K562 (cell line): ENCODE measurements around the gene ITPR3.

Source experiments
- CBFB ChIP-seq: sonication (generic); formaldehyde crosslinking; IDR thresholded peaks from 2 replicates; pipeline ENCODE4 v1.4.0; 2020; ENCODE audit warnings: mild to moderate bottlenecking, missing genetic modification reagents
- EGR1 ChIP-seq: fragments of 450-650 bp; conservative IDR thresholded peaks from 2 replicates; pipeline ENCODE4 v1.6.1; 2017; ENCODE audit warnings: mild to moderate bottlenecking
- ESRRA ChIP-seq: fragments of 450-650 bp; IDR thresholded peaks from 2 replicates; pipeline ENCODE4 v1.6.1; 2014; ENCODE audit warnings: low read depth, mild to moderate bottlenecking, moderate library complexity, borderline replicate concordance
- FOXK2 ChIP-seq, 2 experiments: fragments of 450-650 bp; IDR thresholded peaks in 1 of 2; conservative IDR thresholded peaks in 1 of 2; 2 replicates each; pipeline ENCODE4 v1.6.1; 2016; ENCODE audit warnings: low read depth in 2 of 2, mild to moderate bottlenecking in 1 of 2
- MTA2 ChIP-seq: fragments of 450-650 bp; IDR thresholded peaks from 2 replicates; pipeline ENCODE4 v1.6.1; 2016; ENCODE audit warnings: low read depth
- MYNN ChIP-seq, 2 experiments: sonication (generic); formaldehyde crosslinking in 1 of 2; IDR thresholded peaks; 2 replicates each; pipeline versions ENCODE4 v1.5.0 to v1.6.1; 2016 to 2020; ENCODE audit warnings: antibody characterized with exemption in 1 of 2, missing genetic modification reagents in 1 of 2
- NFE2L1 ChIP-seq: fragments of 450-650 bp; IDR thresholded peaks from 2 replicates; pipeline ENCODE4 v1.6.1; 2016; ENCODE audit warnings: missing genetic modification characterization, low read depth, mild to moderate bottlenecking, missing compliant biosample characterization, moderate library complexity, borderline replicate concordance
- POLR2AphosphoS5 ChIP-seq: IDR thresholded peaks from 2 replicates; pipeline ENCODE4 v1.6.1; 2011; ENCODE audit warnings: mild to moderate bottlenecking, low read depth, low read length, moderate library complexity; ENCODE audit not compliant: control insufficient read depth, insufficient read depth
- RAD21 ChIP-seq, 2 experiments: fragments of 250-450 bp in 1 of 2; fragments of 450-650 bp in 1 of 2; sonication (Bioruptor Pico) in 1 of 2; formaldehyde crosslinking in 1 of 2; IDR thresholded peaks in 1 of 2; conservative IDR thresholded peaks in 1 of 2; 2 replicates each; pipeline versions ENCODE4 v1.4.0 to v1.8.0; 2020 to 2022; ENCODE audit warnings: mild to moderate bottlenecking in 2 of 2, moderate library complexity in 1 of 2
- SAP30 ChIP-seq: fragments of 200-600 bp; sonication (generic); IDR thresholded peaks from 2 replicates; pipeline ENCODE4 v1.6.1; 2012; ENCODE audit warnings: borderline replicate concordance, low read depth, mild to moderate bottlenecking, moderate library complexity, low read length, control low read depth, inconsistent platforms; ENCODE audit not compliant: insufficient read depth, poor library complexity, severe bottlenecking
- ZNF76 ChIP-seq: fragments of 250-450 bp; sonication (Bioruptor Pico); IDR thresholded peaks from 2 replicates; pipeline ENCODE4 v1.4.0; 2020; ENCODE audit warnings: mild to moderate bottlenecking, moderate library complexity, borderline replicate concordance
- TF ChIP-seq, protein P1 (sequence below): fragments of 450-650 bp; IDR thresholded peaks from 2 replicates; pipeline ENCODE4 v1.6.1; 2016; ENCODE audit warnings: missing biosample characterization, missing genetic modification characterization
- TF ChIP-seq, protein P2 (sequence below), 3 experiments: IDR thresholded peaks in 2 of 3; conservative IDR thresholded peaks in 1 of 3; 2 replicates each; pipeline ENCODE4 v1.5.1; 2011 to 2012; ENCODE audit warnings: low read length in 3 of 3, mild to moderate bottlenecking in 3 of 3, control low read depth in 2 of 3, improper control_type of control experiment in 1 of 3, inconsistent platforms in 1 of 3, low read depth in 1 of 3, mixed read lengths in 1 of 3, moderate library complexity in 1 of 3; ENCODE audit not compliant: insufficient read depth in 2 of 3
- TF ChIP-seq, protein P3 (sequence below): IDR thresholded peaks from 2 replicates; pipeline ENCODE4 v1.6.1; 2016; ENCODE audit warnings: missing genetic modification characterization, missing compliant biosample characterization

DNA sequence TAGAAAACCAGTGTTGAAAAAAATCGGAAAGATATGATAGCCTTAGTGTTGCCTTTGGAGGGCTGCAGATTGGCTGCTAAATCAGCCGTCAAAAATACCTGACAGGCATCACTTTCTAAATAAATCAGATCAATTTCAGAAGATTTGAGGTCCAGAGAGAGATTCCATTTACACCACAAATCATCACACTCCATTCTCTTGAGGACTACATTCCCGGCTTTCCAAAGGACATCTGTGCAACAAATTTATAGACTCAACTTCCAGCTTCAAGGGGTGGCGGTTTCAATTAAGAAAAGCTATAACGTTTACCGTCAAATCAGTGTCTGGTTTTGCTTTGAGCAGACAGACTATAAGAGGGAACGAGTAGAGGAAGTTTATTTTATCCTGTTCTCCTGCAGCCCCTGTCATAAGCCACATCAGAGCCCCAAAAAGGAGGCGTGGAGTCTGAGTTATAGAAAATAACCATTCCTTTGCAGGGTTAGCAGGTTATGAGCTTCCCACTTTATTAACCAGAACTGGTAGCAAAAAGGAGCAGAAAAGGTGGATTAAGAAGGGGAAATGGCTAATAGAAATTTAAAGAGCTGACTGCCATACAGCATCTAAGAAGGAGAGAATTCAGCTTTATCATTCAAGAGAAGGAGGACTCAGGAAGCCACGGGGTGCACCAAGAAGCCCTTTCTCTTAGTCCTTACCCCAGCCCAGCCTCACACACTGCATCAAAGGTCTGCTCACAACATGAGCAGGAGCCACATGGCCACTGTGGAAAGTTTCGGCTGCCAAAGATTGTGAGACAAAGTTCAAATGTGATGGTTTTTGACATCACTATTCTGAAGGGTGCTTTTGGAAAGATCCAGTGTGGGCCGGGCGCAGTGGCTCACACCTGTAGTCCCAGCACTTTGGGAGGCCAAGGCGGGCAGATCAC is 103.2 kb downstream of the ITPR3 start:
- TF ChIP-seq CBFB (CRISPR knock-in tag), result no peak
- TF ChIP-seq FOXK2 (conservative IDR thresholded peaks at IDR 0.05 in 1 of 2, IDR thresholded peaks at IDR 0.05 in 1 of 2; ENCODE audit: low read depth in 2 of 2), result no peak
- no peak for TF ChIP-seq MYNN (IDR thresholded peaks at IDR 0.05)
- TF ChIP-seq MYNN (CRISPR knock-in tag; IDR thresholded peaks at IDR 0.05), result no peak
- TF ChIP-seq NFE2L1, result no peak
- no peak for TF ChIP-seq ZNF76 (CRISPR knock-in tag)
- TF ChIP-seq MTA2, result no peak
- TF ChIP-seq, protein P1, sequence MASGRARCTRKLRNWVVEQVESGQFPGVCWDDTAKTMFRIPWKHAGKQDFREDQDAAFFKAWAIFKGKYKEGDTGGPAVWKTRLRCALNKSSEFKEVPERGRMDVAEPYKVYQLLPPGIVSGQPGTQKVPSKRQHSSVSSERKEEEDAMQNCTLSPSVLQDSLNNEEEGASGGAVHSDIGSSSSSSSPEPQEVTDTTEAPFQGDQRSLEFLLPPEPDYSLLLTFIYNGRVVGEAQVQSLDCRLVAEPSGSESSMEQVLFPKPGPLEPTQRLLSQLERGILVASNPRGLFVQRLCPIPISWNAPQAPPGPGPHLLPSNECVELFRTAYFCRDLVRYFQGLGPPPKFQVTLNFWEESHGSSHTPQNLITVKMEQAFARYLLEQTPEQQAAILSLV, result no peak
- TF ChIP-seq EGR1, result no peak
- no peak for TF ChIP-seq ESRRA
- TF ChIP-seq, protein P2, sequence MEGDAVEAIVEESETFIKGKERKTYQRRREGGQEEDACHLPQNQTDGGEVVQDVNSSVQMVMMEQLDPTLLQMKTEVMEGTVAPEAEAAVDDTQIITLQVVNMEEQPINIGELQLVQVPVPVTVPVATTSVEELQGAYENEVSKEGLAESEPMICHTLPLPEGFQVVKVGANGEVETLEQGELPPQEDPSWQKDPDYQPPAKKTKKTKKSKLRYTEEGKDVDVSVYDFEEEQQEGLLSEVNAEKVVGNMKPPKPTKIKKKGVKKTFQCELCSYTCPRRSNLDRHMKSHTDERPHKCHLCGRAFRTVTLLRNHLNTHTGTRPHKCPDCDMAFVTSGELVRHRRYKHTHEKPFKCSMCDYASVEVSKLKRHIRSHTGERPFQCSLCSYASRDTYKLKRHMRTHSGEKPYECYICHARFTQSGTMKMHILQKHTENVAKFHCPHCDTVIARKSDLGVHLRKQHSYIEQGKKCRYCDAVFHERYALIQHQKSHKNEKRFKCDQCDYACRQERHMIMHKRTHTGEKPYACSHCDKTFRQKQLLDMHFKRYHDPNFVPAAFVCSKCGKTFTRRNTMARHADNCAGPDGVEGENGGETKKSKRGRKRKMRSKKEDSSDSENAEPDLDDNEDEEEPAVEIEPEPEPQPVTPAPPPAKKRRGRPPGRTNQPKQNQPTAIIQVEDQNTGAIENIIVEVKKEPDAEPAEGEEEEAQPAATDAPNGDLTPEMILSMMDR (IDR thresholded peaks at IDR 0.05 in 2 of 3, conservative IDR thresholded peaks at IDR 0.05 in 1 of 3; ENCODE audit: insufficient read depth in 2 of 3, low read depth in 1 of 3, low read length in 3 of 3), result no peak
- no peak for TF ChIP-seq POLR2AphosphoS5
- TF ChIP-seq RAD21 (CRISPR knock-in tag; conservative IDR thresholded peaks at IDR 0.05 in 1 of 2, IDR thresholded peaks at IDR 0.05 in 1 of 2), result no peak
- TF ChIP-seq, protein P3, sequence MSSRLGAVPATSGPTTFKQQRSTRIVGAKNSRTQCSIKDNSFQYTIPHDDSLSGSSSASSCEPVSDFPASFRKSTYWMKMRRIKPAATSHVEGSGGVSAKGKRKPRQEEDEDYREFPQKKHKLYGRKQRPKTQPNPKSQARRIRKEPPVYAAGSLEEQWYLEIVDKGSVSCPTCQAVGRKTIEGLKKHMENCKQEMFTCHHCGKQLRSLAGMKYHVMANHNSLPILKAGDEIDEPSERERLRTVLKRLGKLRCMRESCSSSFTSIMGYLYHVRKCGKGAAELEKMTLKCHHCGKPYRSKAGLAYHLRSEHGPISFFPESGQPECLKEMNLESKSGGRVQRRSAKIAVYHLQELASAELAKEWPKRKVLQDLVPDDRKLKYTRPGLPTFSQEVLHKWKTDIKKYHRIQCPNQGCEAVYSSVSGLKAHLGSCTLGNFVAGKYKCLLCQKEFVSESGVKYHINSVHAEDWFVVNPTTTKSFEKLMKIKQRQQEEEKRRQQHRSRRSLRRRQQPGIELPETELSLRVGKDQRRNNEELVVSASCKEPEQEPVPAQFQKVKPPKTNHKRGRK (tag), result no peak
- TF ChIP-seq SAP30, result no peak
